H7 (cell line): Measurements from ENCODE around the gene ZDHHC11B. TPM values are rescaled to one million over a fixed set of nuclear protein-coding genes. Genes with fewer than 3 reads are reported as not detected.

Experiments used
- DNase-seq: peaks from one replicate; pipeline ENCODE4 v3.0.0; 2012
- H3K27me3 ChIP-seq: 2 replicates; pipeline ENCODE4 v1.6.0; 2011; ENCODE audit warnings: mild to moderate bottlenecking, low read length; ENCODE audit not compliant: control insufficient read depth, insufficient read depth
- H3K36me3 ChIP-seq: replicated peaks from 2 replicates; pipeline ENCODE4 v1.5.1; 2011; ENCODE audit warnings: low read length; ENCODE audit not compliant: control insufficient read depth, insufficient read depth
- H3K4me3 ChIP-seq: 2 replicates; pipeline ENCODE4 v1.5.1; 2011; ENCODE audit warnings: low read depth, mild to moderate bottlenecking, control low read depth, low read length, moderate library complexity; ENCODE audit not compliant: insufficient read depth
- total RNA-seq: library from RNA; depleted of rRNA; stranded (reverse); fragments of >200 nt; shearing (Covaris generic); gene quantifications from 2 replicates; pipeline ENCODE4 v1.2.3, GENCODE V29; 2014

ZDHHC11B gene
- total RNA-seq, 1 experiment from 2014 or later = 0.07 TPM

GRCh38 chr5:669842-670395 is 114.6 kb downstream of the ZDHHC11B start:
- DNase-seq = peak; percentile 60
- H3K27me3 ChIP-seq = no peaks in the 10 kb centered on the region
- peaks cover 2% of the 10 kb centered on the region for H3K36me3 ChIP-seq
- H3K4me3 ChIP-seq = no peak overlapping the region

GRCh38 chr5:669111-669841 is 115.3 kb downstream of the ZDHHC11B start:
- H3K4me3 ChIP-seq = no peak overlapping the region
- no peaks in the 10 kb centered on the region for H3K27me3 ChIP-seq
- DNase-seq = peak; percentile 93
- peaks cover 2% of the 10 kb centered on the region for H3K36me3 ChIP-seq

GRCh38 chr5:668283-668995 is 116.1 kb downstream of the ZDHHC11B start:
- Histone ChIP-seq H3K36me3 (peaks cover 2% of the 10 kb centered on the region), H3K27me3 (no peaks in the 10 kb centered on the region), H3K4me3 (no peak overlapping the region)
- no peak for DNase-seq

- no peak for DNase-seq
- no peak overlapping the region for H3K4me3 ChIP-seq
- peaks cover 2% of the 10 kb centered on the region for H3K36me3 ChIP-seq
- H3K27me3 ChIP-seq = no peaks in the 10 kb centered on the region
Observed at GRCh38 chr5:666816-667498, 117.6 kb downstream of the ZDHHC11B start.

- Histone ChIP-seq H3K36me3 (peaks cover 2% of the 10 kb centered on the region), H3K4me3 (no peak overlapping the region), H3K27me3 (no peaks in the 10 kb centered on the region)
- no peak for DNase-seq
Observed at GRCh38 chr5:665956-666711, 118.4 kb downstream of the ZDHHC11B start.

- DNase-seq = peak; percentile 96
Observed at GRCh38 chr5:665541-665955, 119.0 kb downstream of the ZDHHC11B start.

GRCh38 chr5:664994-665360 is 119.6 kb downstream of the ZDHHC11B start:
- no peak overlapping the region for H3K4me3 ChIP-seq
- H3K27me3 ChIP-seq = no peaks in the 10 kb centered on the region
- no peak for DNase-seq
- H3K36me3 ChIP-seq = peaks cover 5% of the 10 kb centered on the region

More at GRCh38 chr5:665541-665955, 119.0 kb downstream of the ZDHHC11B start:
- peaks cover 2% of the 10 kb centered on the region for H3K36me3 ChIP-seq
- H3K27me3 ChIP-seq = no peaks in the 10 kb centered on the region
- H3K4me3 ChIP-seq = no peak overlapping the region

GRCh38 chr5:664343-664993 is 120.1 kb downstream of the ZDHHC11B start:
- H3K36me3 ChIP-seq = peaks cover 5% of the 10 kb centered on the region
- H3K27me3 ChIP-seq = no peaks in the 10 kb centered on the region
- DNase-seq = no peak
- H3K4me3 ChIP-seq = no peak overlapping the region

- Histone ChIP-seq H3K27me3 (no peaks in the 10 kb centered on the region), H3K4me3 (no peak overlapping the region), H3K36me3 (peaks cover 5% of the 10 kb centered on the region)
- DNase-seq = no peak
Observed at GRCh38 chr5:663436-664342, 120.8 kb downstream of the ZDHHC11B start.

- Histone ChIP-seq H3K27me3 (no peaks in the 10 kb centered on the region), H3K4me3 (no peak overlapping the region), H3K36me3 (peaks cover 7% of the 10 kb centered on the region)
- DNase-seq = no peak
Observed at GRCh38 chr5:662751-663435, 121.6 kb downstream of the ZDHHC11B start.

- no peaks in the 10 kb centered on the region for H3K27me3 ChIP-seq
- no peak for DNase-seq
Observed at GRCh38 chr5:661891-662750, 122.4 kb downstream of the ZDHHC11B start.

GRCh38 chr5:660491-661030 is 124.0 kb downstream of the ZDHHC11B start:
- DNase-seq = no peak
- Histone ChIP-seq H3K27me3 (no peaks in the 10 kb centered on the region), H3K36me3 (peaks cover 5% of the 10 kb centered on the region), H3K4me3 (no peak overlapping the region)

More at GRCh38 chr5:661891-662750, 122.4 kb downstream of the ZDHHC11B start:
- no peak overlapping the region for H3K4me3 ChIP-seq
- H3K36me3 ChIP-seq = peaks cover 7% of the 10 kb centered on the region
